Fibroblast of skin of abdomen (primary cell): ENCODE measurements around the gene PRRX2.
"Not testable (repeated sequence)": the region's sequence is repeated elsewhere in the genome, so short reads cannot be mapped to it uniquely, and the experiment has no call there.

Experiments
- DNase-seq: peaks from one replicate; pipeline ENCODE4 v3.0.0-alpha.2; 2013

The PRRX2 gene

GRCh38 chr9:129737479-129738274 lies 72.2 kb downstream of the PRRX2 start:
- peak; percentile 72 for DNase-seq

DNA sequence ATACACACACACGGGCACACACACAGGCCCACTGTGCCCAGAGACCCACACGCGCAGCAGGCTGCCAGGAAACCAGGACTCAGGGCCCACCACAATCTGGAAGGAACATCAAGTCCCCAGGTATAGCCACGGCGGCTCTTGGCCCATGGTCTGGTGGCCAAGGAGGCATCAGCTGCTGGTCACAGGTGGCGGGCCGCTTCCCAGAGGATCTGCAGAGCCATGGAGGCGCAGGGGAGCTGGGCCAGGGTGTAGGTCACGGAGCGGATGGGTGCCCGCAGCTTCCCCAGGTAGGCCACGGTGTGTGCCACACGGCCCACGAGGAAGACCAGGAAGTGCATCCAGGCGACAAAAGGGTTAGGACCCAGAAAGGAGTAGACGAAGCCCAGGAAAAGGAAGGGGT lies 74.0 kb downstream of the PRRX2 start:
- no peak for DNase-seq

DNA sequence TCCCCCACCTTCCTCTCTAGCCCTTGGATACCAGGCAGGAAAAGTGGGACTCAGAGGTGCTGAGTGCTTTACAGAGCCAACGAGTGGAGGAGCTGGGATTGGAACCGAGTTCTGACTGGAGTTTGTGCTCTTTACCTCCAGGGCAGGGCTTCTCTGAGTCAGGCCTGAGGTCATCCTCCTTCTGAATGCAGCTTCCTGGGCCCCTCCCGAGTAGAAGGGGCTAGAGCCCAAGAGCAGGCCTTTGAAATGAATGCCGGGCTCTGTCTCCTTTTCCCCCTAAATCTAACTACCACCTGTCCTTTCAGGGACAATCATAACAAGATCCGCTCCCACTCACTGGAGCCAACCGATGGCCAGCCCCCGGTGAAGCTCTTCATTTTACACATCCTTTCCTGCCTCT lies 74.7 kb downstream of the PRRX2 start:
- no peak for DNase-seq

DNA sequence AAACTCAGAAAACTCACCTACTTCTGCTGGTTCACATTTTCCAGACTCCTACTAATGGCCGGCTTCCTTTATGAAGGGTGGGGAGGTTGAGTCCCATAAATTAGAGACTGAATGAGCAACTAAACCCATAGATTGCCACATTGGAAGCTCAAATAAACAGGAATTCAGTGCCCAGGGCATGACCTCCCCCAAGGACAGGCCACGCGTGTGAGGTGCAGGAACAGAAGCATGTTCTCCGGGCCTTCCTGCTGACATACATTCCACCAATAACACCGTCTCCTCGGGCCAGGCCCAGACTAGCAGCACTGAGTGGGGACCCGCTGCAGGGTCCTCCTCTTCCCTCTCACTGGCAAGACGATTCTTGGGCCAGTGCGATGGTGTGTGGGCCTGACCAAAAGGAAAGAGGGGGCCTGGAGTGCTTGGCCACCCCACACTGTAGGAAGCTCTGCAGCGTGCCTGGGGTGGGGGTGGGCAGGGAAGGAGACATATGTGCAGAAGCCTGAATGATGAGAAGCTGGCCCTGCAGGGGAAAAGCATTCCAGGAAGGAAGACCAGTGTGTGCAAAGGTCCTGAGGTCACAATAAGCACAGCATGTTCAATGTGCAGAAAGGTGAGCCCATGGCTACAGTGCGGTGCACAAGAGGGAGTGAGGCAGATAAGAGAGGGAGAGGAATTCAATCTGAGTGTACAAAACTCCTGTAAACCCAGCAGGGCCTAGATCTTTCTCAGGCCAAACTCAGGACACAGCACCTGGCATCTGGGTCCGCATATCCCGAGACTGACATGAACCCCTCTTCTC lies 75.4 kb downstream of the PRRX2 start:
- DNase-seq = no peak

DNA sequence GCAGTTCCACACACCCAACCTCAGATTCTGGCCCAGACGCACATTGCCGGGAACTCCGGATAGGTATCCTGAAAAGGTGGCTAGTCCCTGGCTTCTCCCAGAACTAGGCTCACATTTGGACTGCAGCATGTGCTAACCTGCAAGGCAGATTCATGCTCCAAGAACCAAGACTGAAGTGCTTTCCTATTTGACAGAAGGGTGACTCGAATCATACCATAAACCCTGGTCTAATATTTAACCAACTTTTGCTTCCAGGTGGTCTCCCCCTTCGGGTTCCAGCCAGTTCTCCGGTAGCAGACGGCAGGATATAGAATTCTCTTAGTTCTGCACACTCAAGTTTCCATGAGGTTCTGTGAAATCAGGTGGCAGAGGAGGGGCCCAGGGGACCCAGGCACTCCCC lies 79.8 kb downstream of the PRRX2 start:
- DNase-seq = no peak

- peak; percentile 45 for DNase-seq
These were observed 80.8 kb downstream of the PRRX2 start for GRCh38 chr9:129746092-129746777.

- no peak for DNase-seq
These were observed 82.8 kb downstream of the PRRX2 start for GRCh38 chr9:129748249-129748648.

DNA sequence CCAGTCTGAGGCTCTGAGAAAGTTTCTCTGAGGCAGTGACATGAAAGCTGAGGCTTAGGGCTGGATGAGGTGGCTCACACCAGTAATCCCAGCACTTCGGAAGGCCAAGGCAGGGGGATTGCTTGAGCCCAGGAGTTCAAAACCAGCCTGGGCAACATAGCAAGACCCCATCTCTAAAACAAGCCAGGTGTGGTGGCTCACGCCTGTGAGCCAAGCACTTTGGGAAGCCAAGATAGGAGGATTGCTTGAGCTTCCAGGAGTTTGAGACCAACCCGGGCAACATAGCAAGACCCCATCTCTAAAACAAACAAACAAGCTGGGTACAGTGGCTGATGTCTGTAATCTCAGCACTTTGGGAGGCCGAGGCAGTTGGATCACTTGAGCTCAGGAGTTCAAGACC lies 83.6 kb downstream of the PRRX2 start:
- DNase-seq = not testable (repeated sequence)

- DNase-seq = no peak
These were observed 84.1 kb downstream of the PRRX2 start for GRCh38 chr9:129749575-129749974.

- peak; percentile 71 for DNase-seq
These were observed 84.7 kb downstream of the PRRX2 start for GRCh38 chr9:129750013-129750638.

DNA sequence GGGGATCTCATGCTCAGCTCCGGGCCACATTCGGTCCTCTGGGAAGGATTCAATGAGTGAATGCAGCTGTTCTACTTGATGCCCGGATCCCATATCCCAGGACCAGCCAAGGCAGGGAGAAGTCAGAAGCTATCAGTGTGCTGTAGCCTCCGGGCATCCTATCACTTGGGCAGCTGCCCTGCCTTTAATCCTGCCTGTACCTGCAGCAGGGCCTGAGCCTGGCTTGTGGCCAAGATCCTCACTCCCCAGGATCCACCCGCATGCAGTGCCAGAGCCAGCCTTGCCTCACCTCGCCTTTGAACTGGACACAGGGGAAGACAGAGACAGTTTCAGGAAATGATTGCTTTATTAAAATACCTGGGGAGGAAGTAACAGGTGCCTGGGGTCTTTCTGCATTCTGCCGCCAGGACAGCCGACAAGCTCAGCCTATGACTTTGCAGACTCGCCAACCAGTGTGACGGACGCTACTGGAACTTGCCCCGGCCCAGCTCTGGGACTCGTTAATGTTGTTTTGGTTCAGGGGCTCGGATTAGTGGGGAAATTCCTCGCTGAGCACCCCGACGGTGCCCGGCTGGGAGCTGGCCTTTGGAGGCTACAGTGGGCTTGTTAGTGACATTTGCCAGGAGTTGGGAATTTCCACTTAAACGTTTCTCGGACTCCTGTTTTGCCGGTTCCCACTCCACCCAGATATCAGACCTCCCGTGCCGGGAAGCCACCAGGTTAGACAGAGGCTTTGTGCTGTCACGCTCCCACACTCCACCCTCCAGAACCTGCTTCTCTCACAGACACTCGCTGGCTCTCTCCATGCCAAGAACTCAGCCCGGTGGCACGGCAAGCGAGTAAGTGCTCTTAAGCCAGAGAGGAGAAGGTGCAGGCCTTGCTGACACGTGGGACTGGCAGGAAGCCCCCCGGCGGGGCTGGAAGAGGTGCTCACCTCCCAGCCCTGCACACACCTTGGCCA lies 86.7 kb downstream of the PRRX2 start:
- DNase-seq = no peak

DNA sequence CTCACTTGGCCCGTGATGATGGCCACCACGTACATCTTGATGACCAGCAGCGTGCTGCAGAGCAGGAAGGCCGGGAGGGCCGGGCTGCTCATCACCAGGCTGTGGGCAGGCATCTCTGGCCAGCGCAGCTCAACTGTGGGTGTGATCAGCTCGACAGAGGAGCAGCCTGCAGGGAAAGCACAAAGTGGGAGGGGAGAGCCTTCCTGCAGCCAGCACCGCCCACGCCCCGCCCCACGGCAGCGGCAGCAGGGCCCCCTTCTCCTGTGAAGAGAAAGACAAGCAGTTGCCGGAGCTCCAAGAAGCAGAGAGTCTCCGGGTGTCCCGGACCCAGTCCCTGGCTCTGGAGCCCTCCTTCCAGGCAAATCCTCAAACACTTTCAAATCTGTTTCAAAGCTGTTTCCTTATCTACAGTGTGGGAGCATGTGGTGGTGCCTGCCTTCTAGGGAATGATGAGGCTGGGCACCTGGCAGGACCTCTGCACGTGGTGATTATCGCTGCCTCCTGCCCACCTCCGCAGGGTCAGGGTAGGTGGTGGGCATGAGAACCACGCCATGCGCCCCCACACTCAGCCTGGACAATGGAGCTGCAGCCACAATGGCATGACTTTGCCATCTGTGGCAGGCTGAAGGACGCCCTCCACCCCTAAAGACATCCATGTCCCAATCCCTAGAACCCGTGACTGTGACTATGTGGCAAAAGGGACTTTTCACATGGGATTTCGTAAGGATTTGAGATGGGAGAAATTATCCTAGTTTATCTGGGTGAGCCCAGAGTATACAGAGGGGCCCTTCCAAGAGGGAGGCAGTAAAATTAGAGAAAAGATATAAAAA lies 87.7 kb downstream of the PRRX2 start, which contains the start of gene PTGES:
Gene PTGES, minus strand, starts transcription at position 143 of the 830 bp plus-strand sequence. Its CDS starts 30 bp downstream, at position 113.
- DNase-seq = peak; percentile 81

- no peak for DNase-seq
These were observed 89.7 kb downstream of the PRRX2 start for GRCh38 chr9:129755151-129755550.

GRCh38 chr9:129756191-129756590 lies 90.7 kb downstream of the PRRX2 start:
- DNase-seq = no peak

DNA sequence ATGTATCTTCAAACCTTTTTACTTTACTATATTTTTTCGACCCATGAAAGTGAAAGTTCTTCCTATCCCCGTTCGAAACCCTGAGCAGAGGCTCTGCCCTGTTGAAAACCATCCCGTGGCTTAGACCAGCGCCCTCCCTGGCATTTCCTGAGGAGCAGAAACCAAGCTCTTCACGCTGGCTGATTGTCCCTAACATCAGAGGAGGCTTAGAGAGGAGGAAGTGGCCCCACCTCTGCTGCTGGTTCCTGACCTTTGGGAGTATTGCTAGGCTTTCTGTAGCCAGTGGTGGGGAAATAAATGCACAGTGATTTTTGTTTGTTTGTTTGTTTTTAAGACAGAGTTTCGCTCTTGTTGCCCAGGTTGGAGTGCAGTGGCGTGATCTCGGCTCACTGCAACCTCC lies 91.6 kb downstream of the PRRX2 start:
- no peak for DNase-seq

GRCh38 chr9:129759319-129759718 lies 93.9 kb downstream of the PRRX2 start:
- no peak for DNase-seq

- DNase-seq = no peak
These were observed 94.5 kb downstream of the PRRX2 start for GRCh38 chr9:129759804-129760502.

- not testable (repeated sequence) for DNase-seq
These were observed 95.3 kb downstream of the PRRX2 start for GRCh38 chr9:129760784-129761183.

DNA sequence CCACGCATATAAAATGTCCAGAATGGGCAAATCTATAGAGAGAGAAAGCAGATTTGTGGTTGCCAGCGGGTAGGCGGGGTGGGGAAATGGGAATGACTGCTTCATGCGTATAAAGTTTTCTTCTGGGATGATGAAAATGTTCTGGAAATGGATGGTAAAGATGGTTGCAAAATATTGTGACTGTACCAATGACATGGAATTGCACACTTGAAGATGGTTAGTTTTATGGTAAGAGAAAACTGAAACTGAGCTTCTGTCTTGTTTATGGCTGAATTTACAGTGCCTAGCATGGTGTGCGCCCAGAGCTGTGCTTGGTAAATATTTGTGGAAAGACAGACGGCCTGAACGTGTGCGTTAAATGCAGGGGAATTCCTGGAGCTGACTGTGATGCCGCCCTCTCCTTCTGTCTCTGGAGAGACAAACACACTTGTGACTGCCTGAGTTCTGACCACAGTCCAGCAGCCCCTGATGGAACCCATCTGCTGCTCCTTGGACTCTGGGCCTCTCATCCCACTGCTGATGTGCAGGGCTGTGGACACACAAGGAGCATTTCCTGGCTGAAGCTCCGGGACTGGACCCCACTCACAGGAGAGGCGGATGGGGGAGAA lies 96.0 kb downstream of the PRRX2 start:
- peak; percentile 72 for DNase-seq
